ENCODE measurements around the gene DPP6.

DPP6 gene

DNA sequence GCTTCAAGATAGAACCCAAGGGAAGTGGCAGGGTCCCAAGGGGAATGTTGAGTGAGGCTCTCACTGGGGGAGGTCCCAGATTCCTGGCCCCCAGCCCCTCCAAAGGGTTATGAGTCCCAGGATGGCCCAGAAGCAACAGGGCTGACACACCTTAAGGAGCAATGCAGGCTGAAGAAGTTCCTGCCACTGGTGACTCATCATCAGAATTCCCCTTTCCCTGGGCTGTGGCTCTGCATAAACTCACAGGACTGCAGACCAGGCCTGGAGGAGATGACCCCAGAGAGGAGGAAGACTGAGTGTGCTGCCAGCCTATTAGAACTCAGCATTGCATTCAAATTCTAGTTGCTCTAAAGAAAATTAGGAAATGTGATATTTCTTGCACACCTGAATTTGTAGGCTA is 126.7 kb downstream of the DPP6 start:
- CTCF ChIA-PET = no interaction called here
- Histone ChIP-seq H3K9me3 (ENCODE audit: control extremely low read depth in 1 of 5, control insufficient read depth in 4 of 5, insufficient read depth in 2 of 5, low read depth in 1 of 5, low read length in 4 of 5) (no peaks in the 10 kb centered on the region), H3K4me3 (ENCODE audit: control insufficient read depth in 1 of 7, extremely low read depth in 1 of 7, insufficient read depth in 4 of 7, low read depth in 2 of 7, low read length in 6 of 7) (no peak overlapping the region), H3K36me3 (ENCODE audit: control insufficient read depth in 4 of 4, insufficient read depth in 4 of 4, low read length in 3 of 4) (no peaks in the 10 kb centered on the region), H3K4me1 (ENCODE audit: control extremely low read depth in 1 of 4, control insufficient read depth in 4 of 4, insufficient read depth in 4 of 4, low read length in 3 of 4) (no peaks in the 10 kb centered on the region), H3K27ac (ENCODE audit: insufficient read depth in 1 of 2, low read depth in 1 of 2, low read length in 2 of 2, poor library complexity in 1 of 2, severe bottlenecking in 2 of 2) (no peak overlapping the region), H3K27me3 (replicated peaks in 2 of 5; ENCODE audit: control insufficient read depth in 4 of 5, insufficient read depth in 5 of 5, low read length in 4 of 5) (no peaks in the 10 kb centered on the region)
- POLR2A ChIA-PET = no interaction called here
- no peak for DNase-seq

DNA sequence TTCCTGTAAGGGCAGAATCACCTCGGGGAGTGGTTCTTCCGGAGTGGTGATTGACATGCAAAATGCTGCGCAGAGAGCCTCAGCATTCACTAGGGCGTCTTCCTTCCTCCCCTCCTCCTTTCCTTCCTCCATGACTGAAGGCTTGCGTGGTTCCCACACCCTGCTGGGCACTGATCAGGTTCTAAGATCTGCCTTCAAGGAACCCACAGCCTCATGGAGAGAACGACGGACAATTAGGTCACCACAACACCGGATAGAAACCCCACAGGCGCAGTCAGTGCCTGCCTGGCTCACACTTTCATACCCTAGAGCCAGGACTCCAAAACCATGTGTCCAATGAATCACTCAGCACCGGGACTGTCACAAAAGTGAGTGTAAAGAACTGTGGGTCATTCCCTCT is 131.3 kb downstream of the DPP6 start:
- DNase-seq = no peak
- H3K27ac ChIP-seq (ENCODE audit: insufficient read depth in 1 of 2, low read depth in 1 of 2, low read length in 2 of 2, poor library complexity in 1 of 2, severe bottlenecking in 2 of 2) = no peak overlapping the region
- peaks cover 0 to 1% (median 0%) of the 10 kb centered on the region in 5 experiments for H3K27me3 ChIP-seq (replicated peaks in 2 of 5; ENCODE audit: control insufficient read depth in 4 of 5, insufficient read depth in 5 of 5, low read length in 4 of 5)
- ChIA-PET POLR2A (no interaction called here), CTCF (no interaction called here)
- no peaks in the 10 kb centered on the region for H3K4me1 ChIP-seq (ENCODE audit: control extremely low read depth in 1 of 4, control insufficient read depth in 4 of 4, insufficient read depth in 4 of 4, low read length in 3 of 4)
- H3K4me3 ChIP-seq (ENCODE audit: control insufficient read depth in 1 of 7, extremely low read depth in 1 of 7, insufficient read depth in 4 of 7, low read depth in 2 of 7, low read length in 6 of 7) = no peak overlapping the region
- H3K36me3 ChIP-seq (ENCODE audit: control insufficient read depth in 4 of 4, insufficient read depth in 4 of 4, low read length in 3 of 4) = no peaks in the 10 kb centered on the region
- no peaks in the 10 kb centered on the region for H3K9me3 ChIP-seq (ENCODE audit: control extremely low read depth in 1 of 5, control insufficient read depth in 4 of 5, insufficient read depth in 2 of 5, low read depth in 1 of 5, low read length in 4 of 5)
- 27% methylated on average over 5 of the region's 10 CpGs for WGBS (ENCODE audit: insufficient coverage)

DNA sequence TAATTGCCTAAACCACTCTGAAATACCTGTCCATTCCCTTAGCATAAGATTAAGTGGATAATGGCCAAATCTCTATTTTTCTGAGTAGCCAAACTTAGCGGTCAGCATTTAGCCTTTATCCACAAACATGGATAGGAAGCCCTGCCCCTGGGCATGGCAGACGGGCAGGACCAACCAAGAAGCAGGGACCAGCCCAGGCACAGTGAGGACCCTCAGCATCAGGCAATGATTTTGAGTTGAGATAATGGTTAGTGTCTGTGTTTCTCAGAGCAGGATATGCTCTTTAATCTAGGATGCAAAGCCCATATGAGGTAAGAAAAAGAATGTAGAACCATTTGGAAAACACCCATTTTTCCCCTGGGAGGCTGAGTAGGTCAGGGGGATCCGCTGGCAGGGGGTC is 131.7 kb downstream of the DPP6 start:
- peaks cover 0 to 1% (median 0%) of the 10 kb centered on the region in 5 experiments for H3K27me3 ChIP-seq (replicated peaks in 2 of 5; ENCODE audit: control insufficient read depth in 4 of 5, insufficient read depth in 5 of 5, low read length in 4 of 5)

GRCh38 chr7:154186811-154187210 is 134.6 kb downstream of the DPP6 start:
- POLR2A ChIA-PET = no interaction called here
- CTCF ChIA-PET = no interaction called here
- H3K27me3 ChIP-seq (replicated peaks in 2 of 5; ENCODE audit: control insufficient read depth in 4 of 5, insufficient read depth in 5 of 5, low read length in 4 of 5) = peaks cover 0 to 1% (median 0%) of the 10 kb centered on the region in 5 experiments
- H3K4me3 ChIP-seq (ENCODE audit: control insufficient read depth in 1 of 7, extremely low read depth in 1 of 7, insufficient read depth in 4 of 7, low read depth in 2 of 7, low read length in 6 of 7) = no peak overlapping the region
- no peaks in the 10 kb centered on the region for H3K4me1 ChIP-seq (ENCODE audit: control extremely low read depth in 1 of 4, control insufficient read depth in 4 of 4, insufficient read depth in 4 of 4, low read length in 3 of 4)
- DNase-seq = no peak
- H3K27ac ChIP-seq (ENCODE audit: insufficient read depth in 1 of 2, low read depth in 1 of 2, low read length in 2 of 2, poor library complexity in 1 of 2, severe bottlenecking in 2 of 2) = no peak overlapping the region
- H3K36me3 ChIP-seq (ENCODE audit: control insufficient read depth in 4 of 4, insufficient read depth in 4 of 4, low read length in 3 of 4) = no peaks in the 10 kb centered on the region
- no peaks in the 10 kb centered on the region for H3K9me3 ChIP-seq (ENCODE audit: control extremely low read depth in 1 of 5, control insufficient read depth in 4 of 5, insufficient read depth in 2 of 5, low read depth in 1 of 5, low read length in 4 of 5)
- 75% methylated on average over 2 of the region's 3 CpGs for WGBS (ENCODE audit: insufficient coverage)

More for the DNA sequence above, 131.7 kb downstream of the DPP6 start:
- 59% methylated on average over 3 of the region's 3 CpGs for WGBS (ENCODE audit: insufficient coverage)
- H3K9me3 ChIP-seq (ENCODE audit: control extremely low read depth in 1 of 5, control insufficient read depth in 4 of 5, insufficient read depth in 2 of 5, low read depth in 1 of 5, low read length in 4 of 5) = no peaks in the 10 kb centered on the region
- no peak for DNase-seq
- no peaks in the 10 kb centered on the region for H3K36me3 ChIP-seq (ENCODE audit: control insufficient read depth in 4 of 4, insufficient read depth in 4 of 4, low read length in 3 of 4)
- ChIA-PET CTCF (no interaction called here), POLR2A (no interaction called here)
- H3K27ac ChIP-seq (ENCODE audit: insufficient read depth in 1 of 2, low read depth in 1 of 2, low read length in 2 of 2, poor library complexity in 1 of 2, severe bottlenecking in 2 of 2) = no peak overlapping the region
- H3K4me3 ChIP-seq (ENCODE audit: control insufficient read depth in 1 of 7, extremely low read depth in 1 of 7, insufficient read depth in 4 of 7, low read depth in 2 of 7, low read length in 6 of 7) = no peak overlapping the region
- no peaks in the 10 kb centered on the region for H3K4me1 ChIP-seq (ENCODE audit: control extremely low read depth in 1 of 4, control insufficient read depth in 4 of 4, insufficient read depth in 4 of 4, low read length in 3 of 4)

GRCh38 chr7:154188330-154188729 is 136.1 kb downstream of the DPP6 start:
- peaks cover 0 to 1% (median 0%) of the 10 kb centered on the region in 5 experiments for H3K27me3 ChIP-seq (replicated peaks in 2 of 5; ENCODE audit: control insufficient read depth in 4 of 5, insufficient read depth in 5 of 5, low read length in 4 of 5)
- H3K27ac ChIP-seq (ENCODE audit: insufficient read depth in 1 of 2, low read depth in 1 of 2, low read length in 2 of 2, poor library complexity in 1 of 2, severe bottlenecking in 2 of 2) = no peak overlapping the region
- H3K9me3 ChIP-seq (ENCODE audit: control extremely low read depth in 1 of 5, control insufficient read depth in 4 of 5, insufficient read depth in 2 of 5, low read depth in 1 of 5, low read length in 4 of 5) = no peaks in the 10 kb centered on the region
- no peak overlapping the region for H3K4me3 ChIP-seq (ENCODE audit: control insufficient read depth in 1 of 7, extremely low read depth in 1 of 7, insufficient read depth in 4 of 7, low read depth in 2 of 7, low read length in 6 of 7)
- H3K4me1 ChIP-seq (ENCODE audit: control extremely low read depth in 1 of 4, control insufficient read depth in 4 of 4, insufficient read depth in 4 of 4, low read length in 3 of 4) = no peaks in the 10 kb centered on the region
- no peaks in the 10 kb centered on the region for H3K36me3 ChIP-seq (ENCODE audit: control insufficient read depth in 4 of 4, insufficient read depth in 4 of 4, low read length in 3 of 4)
- CTCF ChIA-PET = no interaction called here
- DNase-seq = no peak
- POLR2A ChIA-PET = no interaction called here
- WGBS (ENCODE audit: insufficient coverage) = no CpG with 5 or more reads among the region's 2 CpGs

- CTCF ChIA-PET = no interaction called here
- no peaks in the 10 kb centered on the region for H3K4me1 ChIP-seq (ENCODE audit: control extremely low read depth in 1 of 4, control insufficient read depth in 4 of 4, insufficient read depth in 4 of 4, low read length in 3 of 4)
- H3K9me3 ChIP-seq (ENCODE audit: control extremely low read depth in 1 of 5, control insufficient read depth in 4 of 5, insufficient read depth in 2 of 5, low read depth in 1 of 5, low read length in 4 of 5) = no peaks in the 10 kb centered on the region
- no peak overlapping the region for H3K27ac ChIP-seq (ENCODE audit: insufficient read depth in 1 of 2, low read depth in 1 of 2, low read length in 2 of 2, poor library complexity in 1 of 2, severe bottlenecking in 2 of 2)
- no peaks in the 10 kb centered on the region for H3K36me3 ChIP-seq (ENCODE audit: control insufficient read depth in 4 of 4, insufficient read depth in 4 of 4, low read length in 3 of 4)
- WGBS (ENCODE audit: insufficient coverage) = 94% methylated on average over 5 of the region's 7 CpGs
- no peak overlapping the region for H3K4me3 ChIP-seq (ENCODE audit: control insufficient read depth in 1 of 7, extremely low read depth in 1 of 7, insufficient read depth in 4 of 7, low read depth in 2 of 7, low read length in 6 of 7)
- POLR2A ChIA-PET = no interaction called here
- no peak for DNase-seq
- H3K27me3 ChIP-seq (replicated peaks in 2 of 5; ENCODE audit: control insufficient read depth in 4 of 5, insufficient read depth in 5 of 5, low read length in 4 of 5) = no peaks in the 10 kb centered on the region
Measured at GRCh38 chr7:154195266-154195665, 143.1 kb downstream of the DPP6 start.

DNA sequence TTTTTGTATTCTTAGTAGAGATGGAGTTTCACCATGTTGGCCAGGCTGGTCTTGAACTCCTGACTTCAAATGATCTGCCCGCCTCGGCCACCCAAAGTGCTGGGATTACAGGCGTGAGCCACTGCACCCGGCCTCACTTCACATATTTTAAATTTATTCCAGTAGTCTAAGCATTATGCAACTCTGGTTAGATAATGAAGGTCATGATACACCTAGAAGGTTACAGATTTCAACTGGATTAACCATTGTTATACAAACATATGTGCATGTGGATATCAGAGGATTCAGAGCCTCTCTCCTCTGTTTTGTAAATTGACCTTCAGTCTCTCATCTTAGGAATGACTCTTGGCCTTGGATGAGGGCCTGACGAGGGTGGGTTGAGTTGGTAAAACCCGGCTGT is 146.3 kb downstream of the DPP6 start:
- H3K27me3 ChIP-seq (replicated peaks in 2 of 5; ENCODE audit: control insufficient read depth in 4 of 5, insufficient read depth in 5 of 5, low read length in 4 of 5) = no peaks in the 10 kb centered on the region
- ChIA-PET POLR2A (no interaction called here), CTCF (no interaction called here)
- no peaks in the 10 kb centered on the region for H3K4me1 ChIP-seq (ENCODE audit: control extremely low read depth in 1 of 4, control insufficient read depth in 4 of 4, insufficient read depth in 4 of 4, low read length in 3 of 4)
- WGBS (ENCODE audit: insufficient coverage) = 96% methylated on average over 4 of the region's 6 CpGs
- no peak overlapping the region for H3K27ac ChIP-seq (ENCODE audit: insufficient read depth in 1 of 2, low read depth in 1 of 2, low read length in 2 of 2, poor library complexity in 1 of 2, severe bottlenecking in 2 of 2)
- no peaks in the 10 kb centered on the region for H3K9me3 ChIP-seq (ENCODE audit: control extremely low read depth in 1 of 5, control insufficient read depth in 4 of 5, insufficient read depth in 2 of 5, low read depth in 1 of 5, low read length in 4 of 5)
- no peaks in the 10 kb centered on the region for H3K36me3 ChIP-seq (ENCODE audit: control insufficient read depth in 4 of 4, insufficient read depth in 4 of 4, low read length in 3 of 4)
- H3K4me3 ChIP-seq (ENCODE audit: control insufficient read depth in 1 of 7, extremely low read depth in 1 of 7, insufficient read depth in 4 of 7, low read depth in 2 of 7, low read length in 6 of 7) = no peak overlapping the region
- no peak for DNase-seq

DNA sequence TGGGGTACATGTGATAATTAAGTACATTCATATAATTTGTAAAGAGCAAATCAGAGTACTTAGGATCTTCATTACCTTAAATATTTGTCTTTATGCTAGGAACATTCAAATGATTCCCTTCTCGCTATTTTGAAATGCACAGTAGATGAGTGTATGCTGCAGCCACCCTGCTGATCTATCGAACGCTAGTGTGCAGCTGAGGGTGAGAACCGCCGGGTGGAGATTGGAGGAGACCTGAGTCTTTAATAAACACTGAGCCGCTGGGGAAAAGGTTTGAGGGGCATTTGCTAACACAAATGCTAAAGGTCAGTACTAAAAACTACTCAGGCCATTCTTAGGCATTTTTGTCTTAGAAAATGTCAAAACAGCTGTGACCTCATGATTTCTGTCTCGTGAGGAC is 148.0 kb downstream of the DPP6 start:
- POLR2A ChIA-PET = no interaction called here
- H3K9me3 ChIP-seq (ENCODE audit: control extremely low read depth in 1 of 5, control insufficient read depth in 4 of 5, insufficient read depth in 2 of 5, low read depth in 1 of 5, low read length in 4 of 5) = no peaks in the 10 kb centered on the region
- H3K4me1 ChIP-seq (ENCODE audit: control extremely low read depth in 1 of 4, control insufficient read depth in 4 of 4, insufficient read depth in 4 of 4, low read length in 3 of 4) = no peaks in the 10 kb centered on the region
- no peaks in the 10 kb centered on the region for H3K36me3 ChIP-seq (ENCODE audit: control insufficient read depth in 4 of 4, insufficient read depth in 4 of 4, low read length in 3 of 4)
- WGBS (ENCODE audit: insufficient coverage) = 94% methylated on average over 7 of the region's 7 CpGs
- CTCF ChIA-PET = no interaction called here
- no peak for DNase-seq
- no peak overlapping the region for H3K27ac ChIP-seq (ENCODE audit: insufficient read depth in 1 of 2, low read depth in 1 of 2, low read length in 2 of 2, poor library complexity in 1 of 2, severe bottlenecking in 2 of 2)
- no peaks in the 10 kb centered on the region for H3K27me3 ChIP-seq (replicated peaks in 2 of 5; ENCODE audit: control insufficient read depth in 4 of 5, insufficient read depth in 5 of 5, low read length in 4 of 5)
- H3K4me3 ChIP-seq (ENCODE audit: control insufficient read depth in 1 of 7, extremely low read depth in 1 of 7, insufficient read depth in 4 of 7, low read depth in 2 of 7, low read length in 6 of 7) = no peak overlapping the region
